ENCODE measurements around the gene FBXL20.
"Not testable (repeated sequence)": the region's sequence is repeated elsewhere in the genome, so short reads cannot be mapped to it uniquely, and the experiment has no call there.

Gene FBXL20

GRCh38 chr17:39401412-39402243, at the start of gene FBXL20:
FBXL20 (minus strand) TSS chr17:39401626; CDS start chr17:39401402, 224 bp downstream.
- ChIA-PET POLR2A (interaction anchor here (0.6 to 1.3 kb wide), 3 partner anchors 29 to 162 kb away, joined by 3 read pairs; no protein-coding TSS in a partner anchor), CTCF (interaction anchor here (0.7 to 1.4 kb wide), 3 partner anchors 26 to 248 kb away, joined by 3 read pairs; no protein-coding TSS in a partner anchor)
- no peak for TF ChIP-seq CTCF (IDR thresholded peaks at IDR 0.05; ENCODE audit: control extremely low read depth, extremely low read depth, low read depth, missing control alignments)
- DNase-seq (ENCODE audit: extremely low spot score), result peak; percentile 98

- no peak for TF ChIP-seq CTCF (IDR thresholded peaks at IDR 0.05; ENCODE audit: control extremely low read depth, extremely low read depth, low read depth, missing control alignments)
- ChIA-PET CTCF (interaction anchor here (0.7 to 1.0 kb wide), 3 partner anchors 11 to 179 kb away, joined by 3 to 4 read pairs (median 3); partner anchors contain the start of gene CDK12), POLR2A (interaction anchor here (0.6 to 1.6 kb wide), 4 partner anchors 11 to 640 kb away, joined by 3 to 23 read pairs (median 6); partner anchors contain the start of gene CDK12)
- DNase-seq (ENCODE audit: extremely low spot score), result peak; percentile 98
Measured at GRCh38 chr17:39450847-39451581, 49.6 kb upstream of the FBXL20 start, which contains the start of gene MED1. MED1 (minus strand) TSS chr17:39451263; CDS start chr17:39451062, 201 bp downstream.

GRCh38 chr17:39450051-39450450, 48.6 kb upstream of the FBXL20 start:
- TF ChIP-seq CTCF (IDR thresholded peaks at IDR 0.05; ENCODE audit: control extremely low read depth, extremely low read depth, low read depth, missing control alignments), result no peak
- POLR2A ChIA-PET, result interaction anchor here (1.6 kb wide), 1 partner anchor 12 kb away, joined by 23 read pairs; the partner anchor contains the start of gene CDK12
- DNase-seq (ENCODE audit: extremely low spot score), result no peak
- CTCF ChIA-PET, result no interaction called here

GRCh38 chr17:39447561-39447960, 46.1 kb upstream of the FBXL20 start:
- POLR2A ChIA-PET, result no interaction called here
- CTCF ChIA-PET, result no interaction called here
- DNase-seq (ENCODE audit: extremely low spot score), result no peak
- TF ChIP-seq CTCF (IDR thresholded peaks at IDR 0.05; ENCODE audit: control extremely low read depth, extremely low read depth, low read depth, missing control alignments), result no peak

- TF ChIP-seq CTCF (IDR thresholded peaks at IDR 0.05; ENCODE audit: control extremely low read depth, extremely low read depth, low read depth, missing control alignments), result no peak
- ChIA-PET CTCF (no interaction called here), POLR2A (no interaction called here)
- no peak for DNase-seq (ENCODE audit: extremely low spot score)
Measured at GRCh38 chr17:39443326-39443725, 41.9 kb upstream of the FBXL20 start.

- POLR2A ChIA-PET; CTCF ChIA-PET; DNase-seq (ENCODE audit: extremely low spot score): not testable (repeated sequence)
Measured at GRCh38 chr17:39439868-39440267, 38.4 kb upstream of the FBXL20 start.

Measured in GM10248 (cell line).